ENCODE results near the gene SAMD14. TPM values are rescaled to one million over a fixed set of nuclear protein-coding genes. Genes with fewer than 3 reads are reported as not detected.

The SAMD14 gene
- total RNA-seq, 1 experiment from 2014 or later, result 3.4 TPM

- Mint-ChIP-seq H3K4me1 (ENCODE audit: low read depth, unreplicated experiment) (no peaks in the 10 kb centered on the region), H3K4me3 (ENCODE audit: unreplicated experiment) (peak overlapping the region; percentile 95), H3K27ac (ENCODE audit: unreplicated experiment) (peak overlapping the region; percentile 84), H3K9me3 (ENCODE audit: unreplicated experiment) (no peaks in the 10 kb centered on the region), H3K27me3 (ENCODE audit: insufficient read depth, unreplicated experiment) (no peaks in the 10 kb centered on the region), H3K36me3 (ENCODE audit: insufficient read depth, unreplicated experiment) (no peaks in the 10 kb centered on the region)
- BruUV-seq (replicated peaks), result no TSS peak
- intact Hi-C loops (cut with micrococcal nuclease; ENCODE audit: unreplicated experiment), result loop anchor here (5.0 kb wide), 1 partner anchor 203 kb away; no protein-coding TSS in a partner anchor
- Histone ChIP-seq H3K27me3 (replicated peaks; ENCODE audit: control insufficient read depth, insufficient read depth, low read length) (no peaks in the 10 kb centered on the region), H3K4me1 (no peaks in the 10 kb centered on the region), H3K9me3 (no peaks in the 10 kb centered on the region), H3K36me3 (ENCODE audit: control insufficient read depth, insufficient read depth, low read length) (no peaks in the 10 kb centered on the region), H3K4me3 (ENCODE audit: low read depth, low read length) (peak overlapping the region; percentile 41)
- peak; percentile 77 to 80 for DNase-seq
- TF ChIP-seq CTCF (IDR thresholded peaks at IDR 0.05; ENCODE audit: insufficient read depth in 1 of 2, low read depth in 1 of 2, low read length in 1 of 2, severe bottlenecking in 1 of 2, unreplicated experiment in 1 of 2), result peak; percentile 52 to 60
- ChIA-PET CTCF (interaction anchor here (0.7 to 1.5 kb wide), 8 partner anchors 39 to 331 kb away, joined by 3 to 9 read pairs (median 4); partner anchors contain the start of genes FAM117A and KAT7), POLR2A (no interaction called here)
Measured at GRCh38 chr17:50094243-50094752, 35.7 kb downstream of the SAMD14 start.

GRCh38 chr17:50093807-50094206 is 36.2 kb downstream of the SAMD14 start:
- Mint-ChIP-seq H3K27ac (ENCODE audit: unreplicated experiment) (no peak overlapping the region), H3K27me3 (ENCODE audit: insufficient read depth, unreplicated experiment) (no peaks in the 10 kb centered on the region), H3K36me3 (ENCODE audit: insufficient read depth, unreplicated experiment) (no peaks in the 10 kb centered on the region), H3K9me3 (ENCODE audit: unreplicated experiment) (no peaks in the 10 kb centered on the region), H3K4me1 (ENCODE audit: low read depth, unreplicated experiment) (no peaks in the 10 kb centered on the region), H3K4me3 (ENCODE audit: unreplicated experiment) (no peak overlapping the region)
- TF ChIP-seq CTCF (IDR thresholded peaks at IDR 0.05; ENCODE audit: insufficient read depth in 1 of 2, low read depth in 1 of 2, low read length in 1 of 2, severe bottlenecking in 1 of 2, unreplicated experiment in 1 of 2), result no peak
- BruUV-seq (replicated peaks), result no TSS peak
- Histone ChIP-seq H3K4me3 (ENCODE audit: low read depth, low read length) (no peak overlapping the region), H3K4me1 (no peaks in the 10 kb centered on the region), H3K27me3 (replicated peaks; ENCODE audit: control insufficient read depth, insufficient read depth, low read length) (no peaks in the 10 kb centered on the region), H3K36me3 (ENCODE audit: control insufficient read depth, insufficient read depth, low read length) (no peaks in the 10 kb centered on the region), H3K9me3 (no peaks in the 10 kb centered on the region)
- DNase-seq, result no peak
- CTCF ChIA-PET, result interaction anchor here (0.9 to 1.5 kb wide), 6 partner anchors 39 to 305 kb away, joined by 3 to 9 read pairs (median 4); partner anchors contain the start of gene KAT7
- POLR2A ChIA-PET, result no interaction called here
- intact Hi-C loops (cut with micrococcal nuclease; ENCODE audit: unreplicated experiment), result loop anchor here (5.0 kb wide), 1 partner anchor 203 kb away; no protein-coding TSS in a partner anchor

GRCh38 chr17:50093246-50093645 is 36.7 kb downstream of the SAMD14 start:
- POLR2A ChIA-PET, result no interaction called here
- CTCF ChIA-PET, result no interaction called here
- BruUV-seq (replicated peaks), result no TSS peak

More at GRCh38 chr17:50093246-50093645, 36.7 kb downstream of the SAMD14 start:
- no peak for TF ChIP-seq CTCF (IDR thresholded peaks at IDR 0.05; ENCODE audit: insufficient read depth in 1 of 2, low read depth in 1 of 2, low read length in 1 of 2, severe bottlenecking in 1 of 2, unreplicated experiment in 1 of 2)
- Mint-ChIP-seq H3K9me3 (ENCODE audit: unreplicated experiment) (no peaks in the 10 kb centered on the region), H3K4me1 (ENCODE audit: low read depth, unreplicated experiment) (no peaks in the 10 kb centered on the region), H3K27me3 (ENCODE audit: insufficient read depth, unreplicated experiment) (no peaks in the 10 kb centered on the region), H3K36me3 (ENCODE audit: insufficient read depth, unreplicated experiment) (no peaks in the 10 kb centered on the region), H3K4me3 (ENCODE audit: unreplicated experiment) (no peak overlapping the region), H3K27ac (ENCODE audit: unreplicated experiment) (no peak overlapping the region)
- Histone ChIP-seq H3K9me3 (no peaks in the 10 kb centered on the region), H3K27me3 (replicated peaks; ENCODE audit: control insufficient read depth, insufficient read depth, low read length) (no peaks in the 10 kb centered on the region), H3K4me3 (ENCODE audit: low read depth, low read length) (no peak overlapping the region), H3K36me3 (ENCODE audit: control insufficient read depth, insufficient read depth, low read length) (no peaks in the 10 kb centered on the region), H3K4me1 (no peaks in the 10 kb centered on the region)
- intact Hi-C loops (cut with micrococcal nuclease; ENCODE audit: unreplicated experiment), result loop anchor here (5.0 kb wide), 1 partner anchor 204 kb away; no protein-coding TSS in a partner anchor
- DNase-seq, result no peak

Data from Caco-2 (cell line).